Natural killer cell treated with Interleukin-12 subunit alpha and Interleukin-12 subunit beta and Interleukin-15 and Interleukin-18, amount 100 ng/mL, for 72 hours (primary cell): ENCODE results near the gene FAM229B. TPM values are rescaled to one million over a fixed set of nuclear protein-coding genes. Genes with fewer than 3 reads are reported as not detected.
A peak's percentile ranks its signal among the peaks of the same experiment; 100 is the strongest.
"Not testable (repeated sequence)": the region's sequence is repeated elsewhere in the genome, so short reads cannot be mapped to it uniquely, and the experiment has no call there.

Experiments used
- ATAC-seq, 2 donors: fragments of 150-1000 bp; cut with Tn5 transposase in 1 of 2; sonication (Bioruptor Pico), chemical (Tn5 transposase) in 1 of 2; 2 replicates each; pipeline ENCODE4 v1.10.0; 2021
- DNase-seq: peaks from one replicate; pipeline ENCODE4 v3.0.0; 2022; ENCODE audit warnings: low spot score
- H3K27ac Mint-ChIP-seq, 2 donors: 1 replicate in 1 of 2; 2 replicates in 1 of 2; pipeline ENCODE4 v1.8.0; 2022; ENCODE audit warnings: mixed read lengths in 2 of 2, mild to moderate bottlenecking in 1 of 2, moderate library complexity in 1 of 2
- H3K27me3 Mint-ChIP-seq, 2 donors: 1 replicate in 1 of 2; 2 replicates in 1 of 2; pipeline ENCODE4 v1.8.0; 2022; ENCODE audit warnings: mixed read lengths in 2 of 2
- H3K36me3 Mint-ChIP-seq: one replicate; pipeline ENCODE4 v1.8.0; 2022; ENCODE audit warnings: mixed read lengths
- H3K4me1 Mint-ChIP-seq, 2 donors: 1 replicate in 1 of 2; 2 replicates in 1 of 2; pipeline ENCODE4 v1.8.0; 2022; ENCODE audit warnings: low read depth in 2 of 2, mixed read lengths in 2 of 2, mild to moderate bottlenecking in 1 of 2
- H3K4me3 Mint-ChIP-seq: one replicate; pipeline ENCODE4 v1.8.0; 2022; ENCODE audit warnings: mixed read lengths
- H3K9me3 Mint-ChIP-seq: 2 replicates; pipeline ENCODE4 v1.8.0; 2022; ENCODE audit warnings: mixed read lengths
- total RNA-seq, 2 donors: library from RNA; stranded (reverse); gene quantifications; one replicate each; pipeline ENCODE4 v1.2.3, GENCODE V29; 2022

The FAM229B gene, protein sequence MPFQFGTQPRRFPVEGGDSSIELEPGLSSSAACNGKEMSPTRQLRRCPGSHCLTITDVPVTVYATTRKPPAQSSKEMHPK
- total RNA-seq, result 1 to 10 TPM; 2.7 to 5.3 TPM

DNA sequence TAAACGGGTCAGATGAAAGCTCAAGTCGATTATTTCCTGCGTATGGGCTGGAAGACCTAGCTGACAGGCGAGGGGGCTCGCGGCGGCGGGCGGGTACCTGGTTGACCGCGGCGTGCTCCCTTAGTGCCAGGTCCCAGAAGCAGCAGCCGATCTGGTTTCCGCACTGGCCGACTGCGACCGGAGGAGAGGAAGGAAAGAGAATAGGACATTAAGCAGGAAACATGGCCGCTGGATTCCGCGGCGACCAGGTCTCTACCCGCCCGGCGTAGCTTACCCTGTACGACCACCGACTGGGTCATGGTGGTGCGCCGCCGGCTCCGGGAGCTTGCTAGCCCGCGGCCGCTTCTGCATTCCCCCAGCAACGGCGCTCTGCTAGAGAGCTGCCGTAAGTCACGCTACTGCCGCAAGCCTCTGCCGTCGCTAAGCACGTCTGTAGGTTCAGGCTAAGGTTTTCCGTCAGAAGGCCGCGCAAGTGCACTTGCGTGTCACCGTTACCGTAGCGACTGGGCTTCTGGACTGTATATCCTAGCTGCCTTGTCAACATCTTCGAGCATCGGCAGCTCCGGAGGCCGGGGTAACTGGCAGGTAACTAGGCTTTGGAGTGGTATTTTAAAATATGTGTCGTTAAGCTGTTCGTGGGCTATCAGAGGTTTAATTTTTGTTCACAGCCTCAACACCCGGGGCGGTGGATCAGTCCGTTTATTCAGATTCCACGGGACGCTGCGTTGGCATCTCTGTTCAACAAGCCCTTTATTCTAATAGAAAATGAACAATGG lies at the start of gene FAM229B, which contains the start of gene TUBE1:
Gene FAM229B, plus strand, starts transcription at position 456 of the 776 bp plus-strand sequence. CDS start 11,693 bp downstream, outside the sequence.
Gene TUBE1, minus strand, starts transcription at position 347 of the 776 bp plus-strand sequence. Its CDS starts 48 bp downstream, at position 299.
- Mint-ChIP-seq H3K4me1 (peaks cover 2 to 9% of the 10 kb centered on the region in 2 donors), H3K27ac (no peak within 1 kb of the TSS), H3K4me3 (no peak within 1 kb of the TSS), H3K27me3 (peaks cover 21 to 32% of the 10 kb centered on the region in 2 donors), H3K9me3 (no peaks in the 10 kb centered on the region), H3K36me3 (no peaks in the 10 kb centered on the region)
- DNase-seq (peak; percentile 90), ATAC-seq (peak; percentile 97 to 99)

DNA sequence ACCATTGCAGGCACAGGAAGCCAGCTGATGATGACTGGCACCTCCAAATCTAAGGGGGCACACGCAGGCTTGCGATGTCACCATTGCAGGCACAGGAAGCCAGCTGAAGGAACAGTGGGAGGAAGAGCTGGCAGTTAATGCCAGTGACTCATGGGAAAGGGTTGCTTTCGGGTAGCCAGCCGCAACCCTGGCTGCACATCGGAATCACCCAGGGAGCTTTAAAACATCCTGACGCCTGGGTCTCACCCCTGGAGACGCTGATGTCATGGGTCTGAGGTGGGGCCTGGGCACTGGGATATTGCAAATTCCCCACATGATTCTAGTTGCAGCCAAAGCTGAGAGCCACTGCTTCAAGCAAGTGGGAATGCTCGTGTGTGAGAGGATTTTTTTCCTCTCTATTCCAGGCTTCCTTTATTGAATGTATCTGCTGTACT lies 49.6 kb upstream of the FAM229B start:
- Mint-ChIP-seq H3K4me1 (peaks cover 11 to 14% of the 10 kb centered on the region in 2 donors), H3K27me3 (peaks cover 0 to 8% of the 10 kb centered on the region in 2 donors), H3K27ac (no peak overlapping the region), H3K4me3 (no peak overlapping the region), H3K9me3 (no peaks in the 10 kb centered on the region), H3K36me3 (no peaks in the 10 kb centered on the region)
- ATAC-seq, result no peak
- no peak for DNase-seq

- Mint-ChIP-seq H3K4me1 (peaks cover 13 to 16% of the 10 kb centered on the region in 2 donors), H3K36me3 (no peaks in the 10 kb centered on the region), H3K4me3 (no peak overlapping the region), H3K27ac (no peak overlapping the region), H3K9me3 (no peaks in the 10 kb centered on the region), H3K27me3 (peaks cover 0 to 8% of the 10 kb centered on the region in 2 donors)
- DNase-seq, result no peak
- no peak for ATAC-seq
These were observed 49.1 kb upstream of the FAM229B start for GRCh38 chr6:112038268-112038667.

GRCh38 chr6:112038756-112039430 lies 48.5 kb upstream of the FAM229B start:
- Mint-ChIP-seq H3K27me3 (peaks cover 0 to 6% of the 10 kb centered on the region in 2 donors), H3K36me3 (no peaks in the 10 kb centered on the region), H3K27ac (no peak overlapping the region), H3K4me3 (no peak overlapping the region), H3K4me1 (peaks cover 13 to 22% of the 10 kb centered on the region in 2 donors), H3K9me3 (no peaks in the 10 kb centered on the region)
- ATAC-seq, result no peak
- DNase-seq, result no peak

DNA sequence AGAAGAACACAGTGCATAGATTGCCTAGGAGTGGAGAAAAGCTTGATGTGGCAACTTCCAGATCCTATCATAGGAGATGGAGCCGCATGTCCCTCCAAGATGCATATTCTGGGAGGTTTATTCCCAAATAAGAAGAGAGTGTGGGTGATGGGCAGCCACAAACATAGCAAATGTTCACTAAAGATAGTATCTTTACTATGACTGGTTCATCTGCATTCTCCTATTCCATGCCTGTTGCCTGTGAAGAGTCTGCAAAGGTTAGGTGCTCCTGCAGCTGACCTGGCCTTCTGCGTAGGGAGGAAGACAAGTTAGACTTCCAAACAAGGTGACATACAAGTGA lies 48.0 kb upstream of the FAM229B start:
- no peak for ATAC-seq
- no peak overlapping the region for H3K4me3 Mint-ChIP-seq
- H3K36me3 Mint-ChIP-seq, result no peaks in the 10 kb centered on the region
- no peak overlapping the region for H3K27ac Mint-ChIP-seq
- DNase-seq, result no peak
- H3K4me1 Mint-ChIP-seq, result peaks cover 13 to 24% of the 10 kb centered on the region in 2 donors
- H3K27me3 Mint-ChIP-seq, result peaks cover 0 to 6% of the 10 kb centered on the region in 2 donors
- H3K9me3 Mint-ChIP-seq, result no peaks in the 10 kb centered on the region

DNA sequence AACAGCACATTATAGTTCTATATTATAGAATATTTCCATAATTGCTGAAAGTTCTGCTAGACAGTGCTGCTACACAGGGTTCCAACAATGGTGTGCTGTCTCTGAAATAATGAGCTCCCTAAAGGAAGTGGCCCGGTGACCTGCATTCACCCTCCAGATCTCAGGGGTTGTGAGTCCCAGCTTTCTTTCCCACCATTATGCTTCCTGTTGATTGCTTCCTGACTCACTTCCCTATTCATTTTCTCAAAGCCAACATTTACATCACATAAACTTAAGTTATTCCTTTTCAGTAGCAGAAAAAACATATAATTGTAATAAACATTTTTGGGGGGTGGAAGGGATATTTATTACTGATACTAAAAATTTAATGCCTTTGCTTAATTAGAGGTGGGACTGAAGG lies 46.4 kb upstream of the FAM229B start:
- Mint-ChIP-seq H3K36me3 (no peaks in the 10 kb centered on the region), H3K27ac (no peak overlapping the region), H3K27me3 (peaks cover 0 to 6% of the 10 kb centered on the region in 2 donors), H3K4me3 (no peak overlapping the region), H3K4me1 (peaks cover 13 to 21% of the 10 kb centered on the region in 2 donors), H3K9me3 (no peaks in the 10 kb centered on the region)
- ATAC-seq (no peak), DNase-seq (no peak)

DNA sequence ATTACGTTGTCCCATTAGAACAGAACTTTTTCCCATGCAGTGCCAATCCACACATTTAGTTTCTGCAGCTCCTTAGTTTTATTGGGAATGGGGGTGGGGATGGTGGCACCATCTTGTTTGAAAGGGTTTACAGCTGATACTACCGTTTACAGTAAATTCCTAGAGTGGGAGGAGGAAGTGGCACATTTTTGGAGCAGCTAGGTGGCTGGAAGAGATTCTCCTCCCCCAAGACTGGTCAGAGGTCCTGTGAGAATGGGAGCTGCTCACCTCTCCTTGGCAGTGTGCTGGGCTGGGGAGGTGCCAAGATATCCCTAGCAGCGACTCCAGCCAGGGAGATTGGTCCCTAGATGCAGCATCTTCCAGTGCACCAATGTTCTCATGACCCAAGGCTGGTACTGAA lies 45.9 kb upstream of the FAM229B start:
- no peak for DNase-seq
- Mint-ChIP-seq H3K4me1 (peaks cover 13 to 21% of the 10 kb centered on the region in 2 donors), H3K4me3 (no peak overlapping the region), H3K9me3 (no peaks in the 10 kb centered on the region), H3K27me3 (peaks cover 0 to 6% of the 10 kb centered on the region in 2 donors), H3K27ac (peak overlapping the region; percentile 63 to 95), H3K36me3 (no peaks in the 10 kb centered on the region)
- ATAC-seq, result no peak

DNA sequence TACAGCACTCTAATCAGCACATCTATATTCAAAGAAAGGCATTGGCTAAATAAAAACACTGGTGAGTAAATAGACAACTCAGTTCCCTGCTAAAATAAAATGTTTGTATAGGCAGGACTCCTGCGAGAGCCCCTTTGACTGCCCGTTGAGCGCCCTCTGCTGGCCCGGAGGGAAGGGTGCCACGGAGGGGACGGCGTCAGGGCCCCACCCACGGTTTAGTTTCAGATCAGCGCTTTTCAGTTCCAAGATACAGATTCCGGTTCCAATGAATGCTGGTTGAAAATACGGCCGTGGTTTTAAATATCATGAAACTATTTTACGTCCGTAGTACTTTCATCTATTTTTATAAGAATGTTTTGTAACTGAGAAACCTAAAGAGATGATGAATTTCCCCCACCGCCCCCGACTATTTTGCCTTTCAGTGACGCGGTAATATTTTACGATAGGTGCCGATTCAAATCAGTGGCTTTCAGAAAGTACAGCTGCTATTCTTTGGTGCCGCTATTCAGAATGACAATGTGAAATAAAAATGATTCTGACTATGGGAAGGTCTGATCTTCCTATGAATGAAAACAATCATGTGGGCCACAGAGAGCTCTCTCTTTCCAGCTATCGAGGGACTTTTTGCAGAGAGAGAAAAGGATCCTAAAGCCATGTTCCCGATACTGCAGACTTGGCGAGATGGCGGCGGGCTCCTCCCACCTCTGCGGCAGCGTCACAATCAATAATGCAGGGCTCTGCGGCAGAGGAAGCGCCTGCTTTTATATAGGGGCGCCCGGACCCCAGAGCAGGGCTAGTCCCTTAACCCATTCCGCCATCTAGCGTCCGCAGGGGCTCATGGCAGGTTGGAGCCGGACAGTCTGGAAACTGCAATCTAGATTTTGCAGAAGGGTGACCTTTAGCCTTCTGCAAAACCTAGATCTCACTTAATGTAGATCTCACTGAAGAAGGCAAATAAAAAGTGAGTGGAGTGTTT lies 44.1 kb upstream of the FAM229B start:
- H3K4me3 Mint-ChIP-seq, result peak overlapping the region; percentile 98
- H3K27me3 Mint-ChIP-seq, result peaks cover 0 to 6% of the 10 kb centered on the region in 2 donors
- H3K9me3 Mint-ChIP-seq, result no peaks in the 10 kb centered on the region
- peak; percentile 91 for DNase-seq
- peak overlapping the region; percentile 95 to 96 for H3K27ac Mint-ChIP-seq
- H3K4me1 Mint-ChIP-seq, result peaks cover 13 to 21% of the 10 kb centered on the region in 2 donors
- peak; percentile 97 to 98 for ATAC-seq
- no peaks in the 10 kb centered on the region for H3K36me3 Mint-ChIP-seq

DNA sequence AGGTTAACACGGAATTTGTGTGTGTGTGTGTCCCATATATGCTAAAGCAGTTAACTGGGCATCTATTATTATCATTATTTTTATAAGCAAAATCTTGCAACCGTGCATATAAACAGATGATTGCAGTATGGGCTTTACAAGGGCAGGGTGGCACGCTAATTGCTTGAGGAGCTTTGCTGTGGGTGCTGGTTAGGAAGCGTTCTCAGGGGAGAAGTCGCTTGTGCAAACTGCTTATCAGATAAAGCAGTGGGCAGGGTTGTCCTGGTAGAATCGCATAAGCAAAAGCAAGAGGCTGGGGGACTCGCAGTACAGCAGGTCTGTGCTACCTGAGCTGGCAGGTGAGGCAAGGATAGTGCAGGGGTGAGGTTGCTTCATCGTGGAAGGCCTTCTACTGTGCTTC lies 43.2 kb upstream of the FAM229B start:
- ATAC-seq, result no peak
- Mint-ChIP-seq H3K27me3 (peaks cover 0 to 5% of the 10 kb centered on the region in 2 donors), H3K9me3 (no peaks in the 10 kb centered on the region), H3K4me1 (peaks cover 13 to 21% of the 10 kb centered on the region in 2 donors), H3K27ac (peak overlapping the region in 1 of 2 donors; percentile 95), H3K36me3 (no peaks in the 10 kb centered on the region), H3K4me3 (no peak overlapping the region)
- DNase-seq, result no peak

DNA sequence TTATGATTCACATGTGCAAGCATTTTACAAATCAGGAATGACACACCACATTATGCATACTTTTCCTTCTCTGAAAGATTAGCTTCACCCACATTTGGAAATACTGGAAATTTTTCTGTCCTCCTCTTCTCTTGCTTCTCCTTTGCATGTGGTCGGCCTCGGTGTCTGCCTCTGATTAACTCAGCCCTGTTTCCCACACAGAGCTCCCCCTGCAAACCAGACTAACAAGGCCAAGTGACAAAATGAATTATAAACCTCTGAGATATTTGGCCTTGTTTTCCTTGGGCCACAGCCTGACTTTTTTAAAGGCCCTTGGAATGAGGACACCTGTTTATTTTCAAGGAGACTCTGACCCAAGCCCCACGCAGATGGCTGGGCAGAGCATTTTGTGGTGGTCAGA lies 42.5 kb upstream of the FAM229B start:
- no peak for ATAC-seq
- Mint-ChIP-seq H3K27ac (no peak overlapping the region), H3K9me3 (no peaks in the 10 kb centered on the region), H3K4me1 (peaks cover 13 to 21% of the 10 kb centered on the region in 2 donors), H3K4me3 (no peak overlapping the region), H3K36me3 (no peaks in the 10 kb centered on the region), H3K27me3 (no peaks in the 10 kb centered on the region)
- DNase-seq, result no peak

GRCh38 chr6:112047523-112047922 lies 39.9 kb upstream of the FAM229B start:
- not testable (repeated sequence) for H3K9me3 Mint-ChIP-seq

DNA sequence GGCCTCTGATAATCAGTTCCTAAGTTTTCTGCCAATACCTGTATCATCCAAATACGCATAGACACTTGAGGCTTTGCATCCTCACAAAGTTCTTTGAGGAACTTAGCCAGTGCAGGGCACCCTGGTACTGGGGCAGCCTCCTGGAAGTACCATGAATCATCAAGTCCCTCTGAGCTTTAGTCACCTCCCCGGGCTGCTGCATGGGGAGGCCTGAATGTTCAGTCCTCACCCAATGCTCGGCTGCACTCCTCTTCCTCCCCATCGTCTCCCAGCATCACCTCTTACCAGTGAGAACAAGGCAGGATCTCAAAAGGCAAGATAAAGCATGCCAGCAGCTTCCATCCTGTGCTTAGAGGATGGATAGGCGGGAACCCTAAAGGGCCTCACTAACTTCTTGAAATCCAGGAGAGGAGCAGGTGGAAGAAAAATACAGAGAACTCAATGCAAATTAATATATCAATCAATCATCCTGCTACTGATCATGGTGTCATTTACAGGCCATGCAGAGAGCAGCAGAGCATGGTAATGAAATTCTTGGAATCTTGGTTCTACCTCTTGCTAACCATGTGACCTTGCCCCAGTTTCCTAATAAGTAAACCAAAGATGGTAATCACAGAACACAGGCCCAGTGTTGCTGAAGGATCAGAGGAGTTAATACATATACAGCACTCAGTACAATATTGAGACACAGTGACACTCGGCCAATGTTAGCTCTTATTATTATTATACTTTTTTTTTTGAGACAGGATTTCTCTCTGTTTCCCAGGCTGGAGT lies 38.2 kb upstream of the FAM229B start:
- DNase-seq, result no peak
- no peak for ATAC-seq
- Mint-ChIP-seq H3K27ac (no peak overlapping the region), H3K27me3 (peaks cover 0 to 9% of the 10 kb centered on the region in 2 donors), H3K9me3 (no peaks in the 10 kb centered on the region), H3K4me3 (no peak overlapping the region), H3K4me1 (peaks cover 0 to 1% of the 10 kb centered on the region in 2 donors), H3K36me3 (no peaks in the 10 kb centered on the region)

More at GRCh38 chr6:112047523-112047922, 39.9 kb upstream of the FAM229B start:
- peaks cover 4 to 16% of the 10 kb centered on the region in 2 donors for H3K4me1 Mint-ChIP-seq
- not testable (repeated sequence) for ATAC-seq, H3K27me3 Mint-ChIP-seq, H3K4me3 Mint-ChIP-seq, H3K36me3 Mint-ChIP-seq, H3K27ac Mint-ChIP-seq, DNase-seq
